Mesothelial cell of epicardium (in vitro differentiated cells): ENCODE measurements around the gene LTBR. TPM values are rescaled to one million over a fixed set of nuclear protein-coding genes. Genes with fewer than 3 reads are reported as not detected.

ENCODE experiments used
- DNase-seq, 2 experiments: peaks; one replicate each; pipeline ENCODE4 v3.0.0; 2021; ENCODE audit warnings: low spot score in 2 of 2; ENCODE audit not compliant: unreplicated experiment in 2 of 2
- H3K27ac Mint-ChIP-seq: 2 replicates; pipeline ENCODE4 v1.8.0; 2021; ENCODE audit warnings: mixed read lengths
- H3K27me3 Mint-ChIP-seq: 2 replicates; pipeline ENCODE4 v1.8.0; 2021; ENCODE audit warnings: low read depth, mixed read lengths
- H3K36me3 Mint-ChIP-seq: 2 replicates; pipeline ENCODE4 v1.8.0; 2021; ENCODE audit warnings: mixed read lengths
- H3K4me1 Mint-ChIP-seq: 2 replicates; pipeline ENCODE4 v1.8.0; 2021; ENCODE audit warnings: mixed read lengths
- H3K4me3 Mint-ChIP-seq: 2 replicates; pipeline ENCODE4 v1.8.0; 2021; ENCODE audit warnings: mild to moderate bottlenecking, moderate library complexity, mixed read lengths
- H3K9me3 Mint-ChIP-seq: 2 replicates; pipeline ENCODE4 v1.8.0; 2021; ENCODE audit warnings: mixed read lengths
- CTCF ChIP-seq: fragments of 200-600 bp; sonication (generic); IDR thresholded peaks from one replicate; pipeline ENCODE4 v1.5.0; 2021; ENCODE audit warnings: antibody characterized with exemption; ENCODE audit not compliant: unreplicated experiment
- total RNA-seq: library from RNA; stranded (reverse); gene quantifications from 3 replicates; pipeline ENCODE4 v1.2.1, GENCODE V29; 2021

The LTBR gene
- total RNA-seq, 1 donor from 2014 or later: 66.8 TPM

GRCh38 chr12:6363330-6364043 is 20.5 kb upstream of the LTBR start:
- no peaks in the 10 kb centered on the region for H3K9me3 Mint-ChIP-seq
- peak overlapping the region; percentile 50 for H3K27ac Mint-ChIP-seq
- H3K4me1 Mint-ChIP-seq: peaks cover 13% of the 10 kb centered on the region
- peak in 1 of 2 experiments; percentile 58 for DNase-seq
- TF ChIP-seq CTCF: no peak
- peak overlapping the region; percentile 52 for H3K4me3 Mint-ChIP-seq
- H3K27me3 Mint-ChIP-seq: no peaks in the 10 kb centered on the region
- H3K36me3 Mint-ChIP-seq: no peaks in the 10 kb centered on the region

DNA sequence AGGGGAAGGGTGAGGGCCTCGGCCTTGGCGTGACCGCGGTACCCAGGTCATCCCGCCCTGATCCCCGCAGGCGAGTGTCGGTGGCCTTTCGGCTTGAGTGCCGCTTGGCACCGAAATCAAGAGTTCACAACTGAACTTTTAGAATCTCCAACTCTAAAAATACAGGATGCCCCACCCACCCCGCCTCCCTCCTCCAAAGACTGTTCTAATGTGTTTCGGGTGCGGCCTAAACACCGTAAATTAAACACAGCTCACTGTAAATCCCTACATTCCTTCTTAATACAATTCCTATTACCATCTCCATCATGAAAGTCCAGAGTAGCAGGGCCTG is 20.0 kb upstream of the LTBR start:
- peaks cover 13% of the 10 kb centered on the region for H3K4me1 Mint-ChIP-seq
- H3K4me3 Mint-ChIP-seq: peak overlapping the region; percentile 52
- H3K27me3 Mint-ChIP-seq: no peaks in the 10 kb centered on the region
- H3K27ac Mint-ChIP-seq: peak overlapping the region; percentile 54
- no peak for DNase-seq
- H3K9me3 Mint-ChIP-seq: no peaks in the 10 kb centered on the region
- no peak for TF ChIP-seq CTCF
- no peaks in the 10 kb centered on the region for H3K36me3 Mint-ChIP-seq

GRCh38 chr12:6367065-6367968 is 16.6 kb upstream of the LTBR start:
- Mint-ChIP-seq H3K4me1 (peaks cover 29% of the 10 kb centered on the region), H3K27me3 (no peaks in the 10 kb centered on the region), H3K4me3 (no peak overlapping the region), H3K9me3 (no peaks in the 10 kb centered on the region), H3K27ac (peak overlapping the region; percentile 61), H3K36me3 (no peaks in the 10 kb centered on the region)
- DNase-seq: no peak
- TF ChIP-seq CTCF: no peak

DNA sequence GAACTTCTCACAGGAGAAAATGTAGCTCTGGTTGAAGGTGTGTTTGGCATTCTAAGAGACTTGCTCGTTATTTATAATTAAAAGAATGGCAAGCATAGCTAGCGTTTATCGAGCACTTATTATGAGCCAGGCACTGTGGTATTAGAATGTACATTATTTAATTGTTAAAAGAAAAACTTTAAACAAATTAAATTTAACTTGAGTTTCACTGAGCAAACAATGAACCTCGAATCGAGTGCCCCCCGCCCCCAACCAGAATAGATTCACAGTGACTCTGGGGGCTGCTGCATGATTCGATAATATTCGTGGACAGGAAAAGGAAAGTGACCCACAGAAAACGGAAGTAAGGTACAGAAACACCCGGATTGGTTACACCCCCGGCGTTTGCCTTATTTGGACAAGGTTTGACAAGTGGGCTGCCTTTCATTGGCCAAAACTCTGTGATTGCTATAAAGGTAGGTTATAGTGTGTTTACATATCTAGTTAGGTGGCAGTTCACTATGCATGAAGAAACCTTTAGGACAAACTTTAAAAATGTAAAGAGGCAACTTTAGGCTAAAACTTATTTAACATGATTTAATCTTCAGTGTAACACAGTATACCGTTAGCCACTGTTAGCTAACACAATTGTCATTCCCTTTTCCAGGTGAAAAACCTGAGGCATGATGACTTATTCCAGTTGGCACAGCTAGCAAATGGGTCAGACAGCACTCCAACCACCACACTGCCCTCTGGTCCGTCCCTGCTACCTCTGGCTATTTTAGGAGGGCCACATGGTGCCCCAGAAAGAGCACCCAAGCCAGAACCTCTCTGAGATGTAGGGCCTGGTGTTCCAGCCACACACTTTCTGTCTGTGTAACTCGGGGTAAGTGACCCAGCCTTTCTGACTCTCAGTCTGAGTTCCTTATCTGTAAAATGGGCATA is 15.7 kb upstream of the LTBR start:
- Mint-ChIP-seq H3K27me3 (no peaks in the 10 kb centered on the region), H3K27ac (no peak overlapping the region), H3K36me3 (no peaks in the 10 kb centered on the region), H3K4me3 (no peak overlapping the region), H3K4me1 (peaks cover 39% of the 10 kb centered on the region), H3K9me3 (no peaks in the 10 kb centered on the region)
- TF ChIP-seq CTCF: no peak
- no peak for DNase-seq

GRCh38 chr12:6368906-6369525 is 14.9 kb upstream of the LTBR start:
- Mint-ChIP-seq H3K27me3 (no peaks in the 10 kb centered on the region), H3K4me3 (no peak overlapping the region), H3K36me3 (no peaks in the 10 kb centered on the region), H3K4me1 (peaks cover 45% of the 10 kb centered on the region), H3K27ac (no peak overlapping the region), H3K9me3 (no peaks in the 10 kb centered on the region)
- DNase-seq: no peak
- TF ChIP-seq CTCF: no peak
